Astrocyte of the cerebellum (primary cell): Measurements from ENCODE around the gene CXorf66.
"Not testable (repeated sequence)": the region's sequence is repeated elsewhere in the genome, so short reads cannot be mapped to it uniquely, and the experiment has no call there.

ENCODE experiments used
- DNase-seq: peaks from one replicate; pipeline ENCODE4 v3.0.0-alpha.2; 2011; ENCODE audit warnings: low read depth
- H3K4me3 ChIP-seq: 2 replicates; pipeline ENCODE4 v1.5.1; 2011; ENCODE audit warnings: mild to moderate bottlenecking, low read depth, low read length, moderate library complexity
- in situ Hi-C: cut with HindIII; loops from 2 replicates; pipeline ENCODE4 v1.10.0; 2017; ENCODE audit warnings: low sequenced_read_pairs
- TF ChIP-seq, protein P1 (sequence below): IDR thresholded peaks from 2 replicates; pipeline ENCODE4 v1.5.1; 2012; ENCODE audit warnings: low read length, low read depth, moderate library complexity, mild to moderate bottlenecking; ENCODE audit errors: missing control alignments

CXorf66 gene

DNA sequence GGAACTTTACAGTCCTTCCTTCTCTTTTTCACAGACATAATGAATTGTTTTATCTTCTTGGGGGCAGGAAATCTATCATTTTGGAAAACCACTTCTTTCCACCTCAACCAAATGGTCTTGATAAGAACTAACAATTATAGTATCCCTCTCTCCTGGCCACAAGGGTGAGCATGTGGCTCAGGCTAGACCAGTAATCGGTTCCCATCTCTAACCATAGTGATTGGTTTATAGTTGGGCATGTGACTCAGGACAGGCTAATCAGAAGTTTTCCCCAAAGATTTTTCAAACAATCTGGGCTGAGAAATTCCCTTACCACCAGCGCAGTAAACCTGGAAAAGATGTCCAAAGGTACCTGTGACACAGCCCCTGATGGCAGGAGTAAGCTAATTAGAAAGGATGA lies 4.0 kb upstream of the CXorf66 start:
- TF ChIP-seq, protein P1, sequence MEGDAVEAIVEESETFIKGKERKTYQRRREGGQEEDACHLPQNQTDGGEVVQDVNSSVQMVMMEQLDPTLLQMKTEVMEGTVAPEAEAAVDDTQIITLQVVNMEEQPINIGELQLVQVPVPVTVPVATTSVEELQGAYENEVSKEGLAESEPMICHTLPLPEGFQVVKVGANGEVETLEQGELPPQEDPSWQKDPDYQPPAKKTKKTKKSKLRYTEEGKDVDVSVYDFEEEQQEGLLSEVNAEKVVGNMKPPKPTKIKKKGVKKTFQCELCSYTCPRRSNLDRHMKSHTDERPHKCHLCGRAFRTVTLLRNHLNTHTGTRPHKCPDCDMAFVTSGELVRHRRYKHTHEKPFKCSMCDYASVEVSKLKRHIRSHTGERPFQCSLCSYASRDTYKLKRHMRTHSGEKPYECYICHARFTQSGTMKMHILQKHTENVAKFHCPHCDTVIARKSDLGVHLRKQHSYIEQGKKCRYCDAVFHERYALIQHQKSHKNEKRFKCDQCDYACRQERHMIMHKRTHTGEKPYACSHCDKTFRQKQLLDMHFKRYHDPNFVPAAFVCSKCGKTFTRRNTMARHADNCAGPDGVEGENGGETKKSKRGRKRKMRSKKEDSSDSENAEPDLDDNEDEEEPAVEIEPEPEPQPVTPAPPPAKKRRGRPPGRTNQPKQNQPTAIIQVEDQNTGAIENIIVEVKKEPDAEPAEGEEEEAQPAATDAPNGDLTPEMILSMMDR: no peak
- no peak overlapping the region for H3K4me3 ChIP-seq
- DNase-seq: no peak
- in situ Hi-C loops: no loop called here

DNA sequence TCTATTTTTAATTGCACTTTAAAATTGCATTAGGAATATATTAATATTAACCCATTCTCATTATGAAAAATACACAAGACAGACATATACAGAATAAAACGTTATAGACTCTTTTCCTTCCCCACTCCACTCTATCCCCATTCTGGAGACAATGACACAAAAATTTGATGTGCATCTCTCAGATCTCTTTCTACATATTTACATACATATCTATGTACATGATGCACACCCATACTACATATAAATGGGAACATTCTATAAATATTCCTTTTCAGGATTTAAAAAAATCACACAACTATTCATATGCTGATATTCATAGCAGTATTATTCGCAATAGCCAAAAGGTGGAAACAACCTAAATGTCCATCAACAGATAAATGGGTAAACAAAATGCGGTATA lies 2.4 kb upstream of the CXorf66 start:
- no peak overlapping the region for H3K4me3 ChIP-seq
- TF ChIP-seq, protein P1: no peak
- in situ Hi-C loops: no loop called here
- DNase-seq: no peak

DNA sequence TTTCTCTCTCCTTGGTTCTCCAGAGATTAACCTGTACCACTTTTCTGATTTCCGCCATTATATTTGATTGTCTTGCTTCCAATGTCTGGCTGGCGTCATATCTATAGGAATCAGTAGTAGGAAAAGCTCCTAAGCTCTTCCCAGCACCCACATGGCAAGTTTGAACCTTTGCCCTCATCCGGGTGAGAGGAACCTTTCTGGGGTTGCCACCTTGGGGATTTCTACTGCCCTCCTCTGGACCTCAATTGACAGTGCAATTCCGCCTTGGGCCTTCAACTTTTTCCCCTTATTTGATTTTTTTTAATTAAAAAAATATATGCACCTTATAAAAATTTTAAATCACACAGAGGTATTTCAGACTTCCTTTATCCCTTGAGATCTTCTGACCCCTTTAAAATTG lies 2.0 kb upstream of the CXorf66 start:
- TF ChIP-seq, protein P1: peak; percentile 19
- H3K4me3 ChIP-seq: no peak overlapping the region
- in situ Hi-C loops: no loop called here
- DNase-seq: no peak

DNA sequence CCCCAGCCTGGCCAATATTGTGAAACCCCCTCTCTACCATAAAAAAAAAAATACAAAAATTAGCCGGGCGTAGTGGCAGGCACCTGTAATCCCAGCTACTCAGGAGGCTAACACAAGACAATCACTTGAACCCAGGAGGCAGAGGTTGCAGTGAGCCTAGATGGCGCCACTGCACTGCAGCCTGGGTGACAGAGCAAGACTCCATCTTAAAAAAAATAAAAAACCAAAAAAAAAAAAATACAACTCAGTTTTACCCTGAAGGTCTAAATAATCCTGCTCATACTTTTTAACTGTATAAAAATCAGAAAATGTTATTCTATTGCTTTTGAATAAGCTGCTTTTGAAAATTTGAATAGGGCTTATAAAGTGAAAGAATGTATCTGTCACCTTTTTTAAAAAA lies 838 bp upstream of the CXorf66 start:
- in situ Hi-C loops, H3K4me3 ChIP-seq, DNase-seq: not testable (repeated sequence)
- TF ChIP-seq, protein P1: peak; percentile 29

DNA sequence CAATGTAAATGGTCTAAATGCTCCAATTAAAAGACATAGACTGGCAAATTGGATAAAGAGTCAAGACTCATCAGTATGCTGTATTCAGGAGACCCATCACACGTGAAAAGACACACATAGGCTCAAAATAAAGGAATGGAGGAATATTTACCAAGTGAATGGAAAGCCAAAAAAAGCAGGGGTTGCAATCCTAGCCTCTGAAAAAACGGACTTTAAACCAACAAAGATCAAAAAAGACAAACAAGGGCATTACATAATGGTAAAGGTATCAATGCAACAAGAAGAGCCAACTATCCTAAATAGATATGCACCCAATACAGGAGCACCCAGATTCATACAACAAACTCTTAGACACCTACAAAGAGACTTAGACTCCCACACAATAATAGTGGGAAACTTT lies 4.2 kb downstream of the CXorf66 start:
- DNase-seq, H3K4me3 ChIP-seq, in situ Hi-C loops: not testable (repeated sequence)

DNA sequence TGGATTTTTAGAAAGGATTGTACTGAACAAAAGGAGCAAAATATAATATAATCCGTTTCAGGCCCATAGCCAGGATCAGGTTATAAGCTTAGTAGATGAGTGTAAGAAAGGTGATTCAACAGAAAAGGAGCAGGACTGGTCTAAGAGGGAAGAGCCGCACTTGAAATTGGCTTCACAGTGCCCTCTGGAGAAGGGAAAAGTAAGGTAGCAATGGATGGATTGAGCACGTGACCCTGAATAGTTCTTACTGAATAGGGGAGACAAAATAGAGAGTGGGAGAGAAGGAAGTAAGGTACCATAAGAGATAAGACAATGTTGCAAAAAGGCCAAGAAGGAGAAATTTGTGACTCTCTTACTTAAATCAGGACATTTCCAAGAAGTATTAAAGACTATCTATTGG lies 15.6 kb downstream of the CXorf66 start:
- in situ Hi-C loops: no loop called here
- no peak for DNase-seq
- TF ChIP-seq, protein P1: no peak
- H3K4me3 ChIP-seq: no peak overlapping the region

DNA sequence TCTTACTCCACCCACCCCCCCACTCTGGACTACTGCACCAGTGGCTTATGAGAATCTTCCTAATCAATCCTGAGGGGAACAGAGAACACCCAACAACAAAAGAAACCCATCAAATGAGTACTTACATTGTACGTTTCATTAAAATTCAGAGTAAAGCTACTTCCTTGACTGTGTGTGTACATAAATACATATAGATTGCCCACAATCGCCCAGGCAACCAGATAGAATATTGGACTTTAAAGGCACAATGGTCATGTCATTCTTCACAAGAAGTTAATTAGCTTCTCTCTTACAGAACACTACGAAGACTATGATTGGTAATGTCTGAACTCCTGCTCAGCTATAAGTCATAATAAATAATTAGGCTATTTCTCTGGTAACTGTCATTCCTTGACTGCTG lies 20.2 kb downstream of the CXorf66 start:
- no peak overlapping the region for H3K4me3 ChIP-seq
- TF ChIP-seq, protein P1: no peak
- in situ Hi-C loops: no loop called here
- no peak for DNase-seq
